Stimulated activated naive CD8-positive, alpha-beta T cell treated with anti-CD3 and anti-CD28 coated beads, Interleukin-15, amount 100 ng/mL, for 72 hours (primary cell): ENCODE results near the gene BMP5.

Source experiments
- ATAC-seq: fragments of 150-1000 bp; cut with Tn5 transposase; 2 replicates; pipeline ENCODE4 v1.10.0; 2021; ENCODE audit warnings: mild to moderate bottlenecking, moderate library complexity
- DNase-seq, 2 donors: peaks; one replicate each; pipeline ENCODE4 v3.0.0; 2021 to 2022
- H3K27ac Mint-ChIP-seq, 2 donors: one replicate each; pipeline ENCODE4 v1.8.0; 2022; ENCODE audit warnings: mild to moderate bottlenecking in 2 of 2, mixed read lengths in 2 of 2, moderate library complexity in 2 of 2
- H3K27me3 Mint-ChIP-seq: one replicate; pipeline ENCODE4 v1.8.0; 2022; ENCODE audit warnings: mixed read lengths
- H3K4me1 Mint-ChIP-seq: one replicate; pipeline ENCODE4 v1.8.0; 2022; ENCODE audit warnings: mild to moderate bottlenecking, mixed read lengths
- H3K4me3 Mint-ChIP-seq, 2 donors: one replicate each; pipeline ENCODE4 v1.8.0; 2022; ENCODE audit warnings: mild to moderate bottlenecking in 2 of 2, mixed read lengths in 2 of 2, moderate library complexity in 1 of 2
- H3K9me3 Mint-ChIP-seq, 2 donors: one replicate each; pipeline ENCODE4 v1.8.0; 2022; ENCODE audit warnings: mixed read lengths in 2 of 2

Gene BMP5

DNA sequence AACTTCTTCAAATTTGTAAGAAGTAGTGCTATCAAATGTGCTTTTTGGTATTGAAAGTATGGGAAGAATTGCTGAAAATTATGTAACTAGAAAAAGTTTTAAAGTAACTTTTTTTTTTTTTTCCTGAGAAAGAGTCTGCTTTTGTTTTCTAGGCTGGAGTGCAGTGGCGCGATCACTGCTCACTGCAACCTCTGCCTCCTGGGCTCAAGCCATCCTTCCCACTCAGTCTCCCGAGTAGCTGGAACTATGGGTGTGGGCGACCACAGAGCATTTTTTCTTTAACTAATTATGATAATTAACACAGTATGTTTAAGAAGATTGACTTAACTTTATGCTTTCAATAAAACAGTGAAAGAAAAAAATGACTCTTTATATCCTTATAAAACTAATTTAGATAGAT, 38.4 kb downstream of the BMP5 start:
- ATAC-seq (no peak), DNase-seq (no peak)
- peaks cover 0 to 7% of the 10 kb centered on the region in 2 donors for H3K9me3 Mint-ChIP-seq
- no peaks in the 10 kb centered on the region for H3K4me1 Mint-ChIP-seq
- no peak overlapping the region for H3K4me3 Mint-ChIP-seq
- no peaks in the 10 kb centered on the region for H3K27me3 Mint-ChIP-seq
- no peak overlapping the region for H3K27ac Mint-ChIP-seq

DNA sequence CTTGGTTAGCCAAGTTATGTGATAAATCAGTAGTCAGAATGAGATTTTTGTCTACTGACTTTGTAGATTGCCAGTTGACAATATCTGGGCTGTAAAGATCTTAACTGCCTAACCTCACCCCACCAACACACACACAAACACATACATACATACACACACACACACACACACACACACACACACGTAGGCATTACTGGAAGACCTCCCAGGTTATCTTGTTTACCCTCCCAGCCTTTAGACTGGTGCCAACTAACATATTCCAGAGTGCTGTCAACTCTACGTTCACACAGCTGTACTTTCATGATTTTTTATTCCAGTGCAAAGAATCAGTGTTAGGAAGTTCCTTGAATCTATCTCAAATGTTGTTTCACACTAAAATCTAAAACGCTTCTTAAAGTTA, 38.9 kb downstream of the BMP5 start:
- Mint-ChIP-seq H3K4me1 (no peaks in the 10 kb centered on the region), H3K9me3 (peaks cover 0 to 7% of the 10 kb centered on the region in 2 donors), H3K27ac (no peak overlapping the region), H3K4me3 (no peak overlapping the region), H3K27me3 (no peaks in the 10 kb centered on the region)
- ATAC-seq: no peak
- no peak for DNase-seq

DNA sequence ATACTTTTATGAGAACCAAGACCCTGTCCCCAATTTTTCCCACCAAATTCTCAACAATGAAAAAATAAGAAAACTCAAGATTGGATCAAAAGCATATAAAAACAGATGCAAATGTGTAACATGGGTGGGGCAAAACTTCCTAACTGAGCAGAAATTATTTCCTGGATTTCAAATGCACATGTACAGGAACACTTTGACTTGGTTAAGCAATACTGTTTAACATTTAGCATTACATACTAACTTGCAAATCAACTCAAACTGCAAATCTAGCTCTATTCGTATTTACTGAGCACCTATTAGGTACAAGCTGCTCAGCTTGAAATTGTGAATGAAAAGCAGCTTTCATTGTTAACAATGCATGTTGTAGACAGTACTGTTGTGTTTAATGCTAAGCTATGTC, 40.2 kb downstream of the BMP5 start:
- Mint-ChIP-seq H3K27ac (no peak overlapping the region), H3K27me3 (no peaks in the 10 kb centered on the region), H3K4me1 (no peaks in the 10 kb centered on the region), H3K9me3 (peaks cover 0 to 7% of the 10 kb centered on the region in 2 donors), H3K4me3 (no peak overlapping the region)
- DNase-seq: no peak
- no peak for ATAC-seq

DNA sequence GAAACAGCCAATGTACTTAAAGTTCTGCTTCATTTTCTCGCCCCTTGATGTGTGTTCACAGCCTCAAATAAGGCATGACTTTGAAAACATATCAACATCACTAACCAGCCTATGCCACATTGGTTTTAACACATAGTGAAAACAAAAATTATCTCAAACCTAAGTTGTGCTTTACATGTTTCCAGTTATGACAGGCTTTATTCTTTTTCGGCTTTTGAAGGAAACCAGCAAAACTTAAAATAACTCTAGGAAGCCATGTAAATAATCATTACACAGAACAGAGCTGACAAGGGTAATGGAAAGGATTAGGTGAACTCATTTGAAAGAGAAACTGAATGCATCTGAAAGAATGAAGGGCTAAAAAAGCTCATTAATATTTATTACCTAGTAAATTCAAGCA, 42.1 kb downstream of the BMP5 start:
- no peak for DNase-seq
- no peak for ATAC-seq

DNA sequence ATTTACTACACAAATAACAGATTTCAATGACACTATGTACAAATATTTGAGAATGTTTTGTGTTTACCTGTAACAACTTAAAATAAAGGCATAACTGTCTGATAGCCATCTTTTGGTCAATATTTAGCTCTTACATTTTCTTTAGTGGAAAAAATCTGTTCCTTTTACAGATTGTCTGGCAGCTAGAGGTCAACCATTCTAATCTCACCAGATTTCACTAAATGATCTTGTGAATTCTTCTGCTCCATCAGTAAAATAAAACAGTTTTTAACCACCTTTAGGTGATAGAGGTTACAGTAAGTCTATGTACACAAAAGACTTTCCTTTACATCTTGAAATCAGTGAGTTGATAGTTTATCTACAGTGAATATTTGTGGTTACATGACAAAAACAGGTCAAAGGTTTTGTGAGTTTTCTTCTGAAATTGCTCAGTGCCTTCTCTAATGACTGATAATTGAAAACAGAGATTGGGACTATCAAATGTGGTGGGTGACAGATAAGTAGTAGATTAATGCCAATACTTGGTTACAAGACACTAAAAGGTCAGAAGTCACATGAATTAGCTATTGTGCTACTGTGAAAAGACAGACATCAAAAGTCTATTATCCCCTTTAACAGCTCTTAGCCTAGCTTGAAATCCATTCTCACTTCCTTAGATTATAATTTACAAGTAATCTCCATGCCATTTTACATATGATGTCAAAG, 47.4 kb downstream of the BMP5 start:
- Mint-ChIP-seq H3K27me3 (no peaks in the 10 kb centered on the region), H3K27ac (no peak overlapping the region), H3K9me3 (peaks cover 0 to 5% of the 10 kb centered on the region in 2 donors), H3K4me1 (no peaks in the 10 kb centered on the region), H3K4me3 (no peak overlapping the region)
- DNase-seq (no peak), ATAC-seq (no peak)

More for the DNA sequence above, 42.1 kb downstream of the BMP5 start:
- peaks cover 0 to 7% of the 10 kb centered on the region in 2 donors for H3K9me3 Mint-ChIP-seq
- H3K27ac Mint-ChIP-seq: no peak overlapping the region
- H3K4me3 Mint-ChIP-seq: no peak overlapping the region
- no peaks in the 10 kb centered on the region for H3K27me3 Mint-ChIP-seq
- H3K4me1 Mint-ChIP-seq: no peaks in the 10 kb centered on the region

DNA sequence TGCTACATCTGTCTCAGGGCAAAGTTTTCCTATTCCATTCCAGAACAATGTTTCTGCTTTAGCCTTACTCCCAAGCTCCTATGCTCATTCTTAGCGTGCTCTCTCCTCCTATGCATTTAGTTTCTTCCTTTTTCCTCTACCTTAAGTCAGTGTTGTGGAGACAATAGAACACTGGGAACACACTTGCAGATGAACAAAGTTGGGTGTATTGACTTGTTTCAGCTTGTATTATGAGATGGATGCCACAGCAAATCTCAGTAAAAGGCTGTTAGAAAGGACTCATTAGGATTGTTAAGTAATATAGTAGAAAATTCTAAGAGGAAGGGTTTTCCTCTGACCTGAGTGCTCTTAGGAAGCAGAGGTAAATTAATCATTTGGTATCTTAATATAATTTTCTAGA, 48.4 kb downstream of the BMP5 start:
- H3K4me3 Mint-ChIP-seq: no peak overlapping the region
- H3K9me3 Mint-ChIP-seq: peaks cover 0 to 5% of the 10 kb centered on the region in 2 donors
- DNase-seq (no peak), ATAC-seq (no peak)
- no peaks in the 10 kb centered on the region for H3K4me1 Mint-ChIP-seq
- H3K27ac Mint-ChIP-seq: no peak overlapping the region
- no peaks in the 10 kb centered on the region for H3K27me3 Mint-ChIP-seq

DNA sequence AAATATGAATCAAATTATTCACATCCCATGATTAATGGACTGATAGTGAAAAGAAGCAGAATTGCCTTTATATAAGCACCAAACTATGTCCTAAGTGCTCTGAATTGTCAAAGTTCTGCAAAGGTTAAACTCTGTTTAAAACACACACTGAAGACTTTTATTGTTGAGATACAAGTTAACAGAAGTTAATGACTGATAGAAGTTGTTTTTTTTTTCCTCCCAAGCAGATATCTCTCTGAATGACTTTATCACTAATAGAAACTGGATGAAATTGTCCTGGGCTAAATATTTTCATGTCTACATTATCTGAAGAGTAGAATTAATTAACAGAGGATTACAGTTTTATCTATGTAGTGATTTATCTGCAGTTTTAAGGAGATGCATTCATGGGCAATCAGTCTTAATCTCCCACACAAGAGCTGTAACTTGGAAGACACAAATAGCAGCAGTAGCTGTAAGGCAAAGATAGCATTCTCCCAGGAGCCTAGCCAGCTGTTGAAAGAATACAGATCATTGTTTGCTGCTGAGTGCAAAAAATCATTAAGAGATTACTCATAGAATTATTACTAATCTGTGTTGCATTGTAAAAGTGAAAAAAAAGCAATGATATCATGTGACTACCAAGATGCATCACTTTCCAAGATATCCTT, 49.9 kb downstream of the BMP5 start:
- H3K4me3 Mint-ChIP-seq: no peak overlapping the region
- H3K27me3 Mint-ChIP-seq: no peaks in the 10 kb centered on the region
- ATAC-seq (no peak), DNase-seq (no peak)
- peaks cover 0 to 5% of the 10 kb centered on the region in 2 donors for H3K9me3 Mint-ChIP-seq
- no peaks in the 10 kb centered on the region for H3K4me1 Mint-ChIP-seq
- H3K27ac Mint-ChIP-seq: no peak overlapping the region

DNA sequence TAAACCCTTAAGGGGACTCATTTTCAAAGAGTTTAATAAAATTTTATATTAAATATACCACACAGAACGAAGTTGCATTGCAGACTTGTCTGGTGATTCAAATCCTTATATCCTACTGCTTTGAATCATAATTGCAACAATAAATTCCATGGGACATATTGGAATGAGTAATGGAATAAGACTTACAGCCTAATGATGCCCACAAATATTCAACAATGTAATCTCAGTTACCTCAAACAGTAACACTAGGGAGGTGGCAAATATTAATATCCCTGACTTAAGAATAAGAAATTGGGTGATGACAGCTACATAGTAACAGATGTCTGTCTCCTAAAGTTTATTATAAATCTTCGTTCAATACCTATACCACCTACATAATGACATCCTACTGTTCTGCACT, 52.6 kb downstream of the BMP5 start:
- no peak for DNase-seq
- H3K27ac Mint-ChIP-seq: no peak overlapping the region
- H3K4me1 Mint-ChIP-seq: no peaks in the 10 kb centered on the region
- H3K9me3 Mint-ChIP-seq: peaks cover 0 to 5% of the 10 kb centered on the region in 2 donors
- no peak for ATAC-seq
- H3K27me3 Mint-ChIP-seq: no peaks in the 10 kb centered on the region
- no peak overlapping the region for H3K4me3 Mint-ChIP-seq

DNA sequence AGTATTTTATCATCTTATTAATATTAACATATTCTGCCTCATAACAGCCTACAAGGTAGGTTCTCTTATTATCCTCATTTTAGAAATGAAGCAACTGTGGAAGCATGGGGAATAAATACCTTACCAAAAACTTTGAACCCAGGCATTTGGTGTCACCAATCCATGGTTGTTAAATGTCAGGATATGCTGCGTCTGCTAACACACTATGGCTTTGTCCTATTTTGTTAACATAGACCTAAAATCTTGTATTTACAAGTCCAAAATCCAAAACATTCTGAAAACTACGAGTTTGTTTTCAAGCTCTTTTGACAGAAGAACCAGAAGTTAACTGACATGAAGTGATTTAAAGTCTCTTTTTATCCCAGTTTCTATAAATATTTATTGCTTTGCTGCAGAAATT, 53.4 kb downstream of the BMP5 start:
- peaks cover 0 to 4% of the 10 kb centered on the region in 2 donors for H3K9me3 Mint-ChIP-seq

DNA sequence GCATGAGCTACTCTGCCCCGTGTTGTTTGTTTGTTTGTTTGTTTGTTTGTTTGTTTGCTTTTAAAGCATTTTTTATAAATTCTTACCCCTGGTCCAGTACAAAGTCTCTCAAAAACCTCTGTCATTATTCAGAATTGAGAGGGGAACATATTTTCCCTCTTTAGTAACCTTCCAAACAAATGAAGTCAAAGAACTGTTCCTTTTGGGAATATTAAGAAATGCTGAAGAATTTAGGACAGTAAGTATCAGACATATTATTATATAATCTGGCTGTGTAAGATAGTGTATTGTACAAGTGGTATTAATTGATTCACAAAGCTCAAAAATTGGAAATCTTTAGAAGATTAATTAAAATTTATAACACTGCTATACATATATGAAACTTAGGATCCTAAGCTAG, 54.7 kb downstream of the BMP5 start:
- H3K4me3 Mint-ChIP-seq: no peak overlapping the region
- H3K27ac Mint-ChIP-seq: no peak overlapping the region
- no peaks in the 10 kb centered on the region for H3K4me1 Mint-ChIP-seq
- H3K27me3 Mint-ChIP-seq: no peaks in the 10 kb centered on the region
- ATAC-seq: no peak
- no peaks in the 10 kb centered on the region for H3K9me3 Mint-ChIP-seq
- DNase-seq: no peak

More for the DNA sequence above, 53.4 kb downstream of the BMP5 start:
- no peak overlapping the region for H3K4me3 Mint-ChIP-seq
- H3K27me3 Mint-ChIP-seq: no peaks in the 10 kb centered on the region
- H3K27ac Mint-ChIP-seq: no peak overlapping the region
- DNase-seq (no peak), ATAC-seq (no peak)
- H3K4me1 Mint-ChIP-seq: no peaks in the 10 kb centered on the region

DNA sequence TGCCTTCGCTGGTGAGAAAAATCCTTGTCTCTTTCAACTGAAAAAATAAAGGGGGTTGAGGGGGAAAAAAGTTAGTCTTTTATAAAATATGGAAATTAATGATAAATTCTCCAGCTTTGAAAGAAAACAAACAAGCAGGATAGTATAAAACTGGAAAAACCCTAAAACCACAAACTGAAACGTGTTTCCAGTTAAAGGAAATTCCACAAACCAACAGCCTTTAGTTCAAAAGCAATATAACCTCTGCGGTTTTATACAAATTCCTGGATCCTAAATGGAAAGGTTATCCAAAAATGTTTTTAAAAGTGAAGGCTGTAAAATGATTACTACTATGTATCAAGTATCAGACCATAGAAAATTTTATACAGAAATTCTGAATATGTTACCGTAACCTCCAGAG, 55.6 kb downstream of the BMP5 start:
- no peaks in the 10 kb centered on the region for H3K4me1 Mint-ChIP-seq
- H3K27me3 Mint-ChIP-seq: no peaks in the 10 kb centered on the region
- DNase-seq (no peak), ATAC-seq (no peak)
- H3K4me3 Mint-ChIP-seq: no peak overlapping the region
- no peak overlapping the region for H3K27ac Mint-ChIP-seq
- no peaks in the 10 kb centered on the region for H3K9me3 Mint-ChIP-seq

DNA sequence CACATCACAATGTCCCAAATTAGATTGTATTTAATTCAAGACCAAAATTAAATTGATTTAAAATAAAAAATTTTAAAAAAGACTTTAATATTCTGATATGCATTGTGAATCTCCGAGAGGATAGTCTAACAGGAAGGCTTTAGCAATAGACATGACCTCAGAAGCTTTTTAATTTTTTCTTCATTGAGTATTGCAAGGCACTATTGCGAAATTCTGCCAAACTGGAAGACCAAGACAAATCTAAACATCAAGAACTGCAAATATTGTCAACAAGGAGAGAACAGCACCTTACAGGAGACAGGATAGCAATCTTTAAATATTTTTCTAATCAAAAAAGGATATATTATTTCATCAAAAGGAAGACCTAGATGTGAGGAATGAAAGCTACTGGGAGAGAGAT, 56.9 kb downstream of the BMP5 start:
- no peaks in the 10 kb centered on the region for H3K9me3 Mint-ChIP-seq
- no peak for DNase-seq
- ATAC-seq: no peak
- no peak overlapping the region for H3K27ac Mint-ChIP-seq
- no peaks in the 10 kb centered on the region for H3K27me3 Mint-ChIP-seq
- H3K4me3 Mint-ChIP-seq: no peak overlapping the region
- H3K4me1 Mint-ChIP-seq: no peaks in the 10 kb centered on the region

DNA sequence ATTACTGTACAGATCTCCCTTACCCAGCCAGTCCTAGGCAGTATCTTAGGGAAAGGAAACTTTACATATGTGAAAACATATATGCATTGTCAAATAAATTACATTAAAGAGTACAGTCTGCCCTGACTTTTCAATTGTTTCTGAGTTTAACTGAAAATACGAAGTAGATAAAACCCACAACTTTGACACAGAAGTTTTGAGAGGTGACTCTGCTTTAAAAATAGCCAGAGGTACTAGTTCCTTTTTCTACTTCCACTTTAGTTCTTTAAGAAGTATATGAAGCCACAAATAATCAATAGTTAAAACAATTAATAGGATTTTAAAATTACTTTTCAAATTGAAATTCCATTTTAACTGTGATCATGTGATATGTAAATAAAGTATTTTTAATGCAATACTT, 62.9 kb downstream of the BMP5 start:
- Mint-ChIP-seq H3K27ac (no peak overlapping the region), H3K9me3 (peaks cover 4 to 7% of the 10 kb centered on the region in 2 donors)
- ATAC-seq: no peak

DNA sequence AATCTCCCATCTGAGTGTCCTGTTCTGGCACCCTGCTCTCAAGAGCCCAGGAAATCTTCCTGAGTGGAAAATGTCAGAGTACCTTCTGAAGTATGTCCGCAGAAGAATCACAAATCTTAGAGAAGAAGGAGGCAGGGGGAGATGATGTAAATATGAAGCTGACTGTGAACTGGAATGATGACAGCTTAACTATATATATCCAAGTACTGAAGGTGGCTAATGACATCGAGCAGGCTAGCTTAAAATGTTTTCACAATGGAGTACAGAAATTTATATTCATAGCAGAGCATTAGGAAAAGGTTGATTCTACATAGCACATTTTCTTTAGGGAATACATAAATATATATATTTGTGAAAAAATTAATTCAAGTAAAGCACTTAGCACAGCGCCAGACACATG, 64.3 kb downstream of the BMP5 start:
- H3K4me3 Mint-ChIP-seq: no peak overlapping the region
- H3K27ac Mint-ChIP-seq: no peak overlapping the region
- DNase-seq (no peak), ATAC-seq (no peak)
- no peaks in the 10 kb centered on the region for H3K27me3 Mint-ChIP-seq
- H3K4me1 Mint-ChIP-seq: no peaks in the 10 kb centered on the region
- H3K9me3 Mint-ChIP-seq: peaks cover 10 to 14% of the 10 kb centered on the region in 2 donors

More for the DNA sequence above, 62.9 kb downstream of the BMP5 start:
- no peaks in the 10 kb centered on the region for H3K4me1 Mint-ChIP-seq
- DNase-seq: no peak
- H3K27me3 Mint-ChIP-seq: no peaks in the 10 kb centered on the region
- H3K4me3 Mint-ChIP-seq: no peak overlapping the region

DNA sequence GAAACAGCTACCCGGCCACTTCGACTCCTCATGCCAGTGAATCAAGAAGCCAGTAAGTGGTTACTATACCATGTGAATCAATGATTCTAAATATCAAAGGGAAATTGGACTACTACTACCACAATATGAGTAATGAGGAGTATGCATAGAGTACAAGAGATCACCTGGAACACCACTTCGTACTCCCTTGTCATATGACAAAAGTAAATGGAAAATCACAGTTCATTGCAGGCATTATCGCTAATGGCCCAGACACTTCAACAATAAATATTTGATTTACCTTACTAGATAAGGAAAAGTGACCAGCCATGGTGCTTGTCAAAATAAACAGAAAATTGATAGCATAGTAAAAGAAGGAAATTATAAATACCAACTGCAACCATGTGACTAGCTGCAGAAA, 73.1 kb downstream of the BMP5 start:
- Mint-ChIP-seq H3K27me3 (no peaks in the 10 kb centered on the region), H3K9me3 (peaks cover 15 to 26% of the 10 kb centered on the region in 2 donors)
- no peak for ATAC-seq

DNA sequence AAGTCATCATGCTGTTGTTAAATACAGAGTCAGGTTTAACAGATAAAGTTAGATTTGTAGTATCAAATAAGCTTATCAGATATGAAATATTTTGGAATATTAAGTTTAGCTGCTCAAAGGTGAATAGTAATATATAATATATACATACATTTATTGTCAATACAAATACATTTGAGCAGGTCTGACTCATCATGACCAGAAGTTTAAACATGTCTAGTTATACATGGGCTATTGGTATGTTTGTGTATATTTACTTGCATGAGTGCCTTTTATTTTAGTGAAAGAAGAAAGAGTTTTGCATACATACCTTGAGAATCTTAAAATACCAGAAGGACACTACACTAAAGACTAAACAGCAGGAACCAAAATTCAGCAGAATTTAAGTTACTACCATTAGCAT, 76.8 kb downstream of the BMP5 start:
- H3K9me3 Mint-ChIP-seq: peaks cover 11% of the 10 kb centered on the region in 2 donors
- H3K27ac Mint-ChIP-seq: no peak overlapping the region
- ATAC-seq: no peak
- H3K4me1 Mint-ChIP-seq: no peaks in the 10 kb centered on the region
- H3K4me3 Mint-ChIP-seq: no peak overlapping the region
- no peaks in the 10 kb centered on the region for H3K27me3 Mint-ChIP-seq
- no peak for DNase-seq

More for the DNA sequence above, 73.1 kb downstream of the BMP5 start:
- no peak for DNase-seq
- Mint-ChIP-seq H3K4me3 (no peak overlapping the region), H3K4me1 (no peaks in the 10 kb centered on the region), H3K27ac (no peak overlapping the region)
